ENCODE results near the gene ARRDC4. TPM values are rescaled to one million over a fixed set of nuclear protein-coding genes. Genes with fewer than 3 reads are reported as not detected.
"Not testable (repeated sequence)": the region's sequence is repeated elsewhere in the genome, so short reads cannot be mapped to it uniquely, and the experiment has no call there.

Gene ARRDC4
- total and polyA plus RNA-seq, 2 of the 8 experiments (the other 6 are each of a cell fraction or from before 2014, with no cell fraction given), result 3.5 to 3.8 TPM

DNA sequence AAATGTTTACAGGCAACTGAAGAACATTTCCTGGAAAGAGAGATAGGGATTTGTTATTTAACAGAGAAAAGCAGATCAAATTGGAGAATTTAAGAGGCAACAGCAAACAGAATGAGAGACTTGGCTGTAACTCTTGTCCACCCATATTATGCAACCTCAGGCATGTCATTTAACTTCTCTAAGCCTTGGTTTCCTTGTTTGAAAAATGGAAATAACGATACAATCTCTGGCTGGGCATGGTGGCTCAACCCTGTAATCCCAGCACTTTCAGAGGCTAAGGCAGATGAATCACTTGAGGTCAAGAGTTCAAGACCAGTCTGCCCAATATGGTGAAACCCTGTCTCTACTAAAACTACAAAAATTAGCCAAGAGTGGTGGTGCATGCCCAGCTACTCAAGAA, 23.7 kb downstream of the ARRDC4 start (continued):
- no peak for TF ChIP-seq EGR1 (IDR thresholded peaks at IDR 0.05; ENCODE audit: borderline replicate concordance, low read depth, low read length)
- TF ChIP-seq POLR2A (IDR thresholded peaks at IDR 0.05; ENCODE audit: control extremely low read depth in 1 of 2, low read depth in 2 of 2, low read length in 2 of 2), result no peak
- TF ChIP-seq RBBP5 (IDR thresholded peaks at IDR 0.05; ENCODE audit: borderline replicate concordance, low read depth, low read length), result no peak
- no peak for TF ChIP-seq SP1 (IDR thresholded peaks at IDR 0.05; ENCODE audit: low read depth, low read length)

DNA sequence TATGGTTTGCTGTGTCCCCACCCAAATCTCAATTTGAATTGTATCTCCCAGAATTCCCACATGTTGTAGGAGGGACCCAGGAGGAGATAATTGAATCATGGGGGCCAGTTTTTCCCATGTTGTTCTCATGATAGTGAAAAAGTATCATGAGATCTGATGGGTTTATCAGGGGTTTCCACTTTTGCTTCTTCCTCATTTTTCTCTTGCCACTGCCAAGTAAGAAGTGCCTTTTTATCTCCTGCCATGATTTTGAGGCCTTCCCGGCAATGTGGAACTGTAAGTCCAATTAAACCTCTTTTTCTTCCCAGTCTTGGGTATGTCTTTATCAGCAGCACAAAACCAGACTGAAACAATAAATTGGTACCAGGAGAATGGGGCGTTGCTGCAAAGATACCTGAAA, 25.5 kb downstream of the ARRDC4 start:
- POLR2A ChIA-PET (ENCODE audit: partially characterized antibody); H3K9ac ChIP-seq (replicated peaks in 1 of 4; ENCODE audit: extremely low read depth in 1 of 4, low read depth in 3 of 4, low read length in 3 of 4); H4K5ac ChIP-seq (ENCODE audit: insufficient read length, low read depth, low read length); H2BK120ac ChIP-seq (replicated peaks; ENCODE audit: low read depth, low read length); H3K79me1 ChIP-seq (ENCODE audit: low read depth, low read length); H3K56ac ChIP-seq (replicated peaks; ENCODE audit: insufficient read length, low read depth, low read length); H3K4me3 ChIP-seq (ENCODE audit: extremely low read depth in 1 of 4, insufficient read depth in 2 of 4, low read depth in 3 of 4, low read length in 4 of 4); H2BK20ac ChIP-seq (ENCODE audit: low read length); H3K36me3 ChIP-seq (ENCODE audit: control insufficient read depth in 2 of 4, insufficient read depth in 4 of 4, low read length in 3 of 4); H3K4ac ChIP-seq (replicated peaks; ENCODE audit: insufficient read length, low read depth, low read length); H4K20me1 ChIP-seq (replicated peaks in 1 of 2; ENCODE audit: control insufficient read depth in 1 of 2, insufficient read depth in 2 of 2, low read length in 2 of 2); H4K91ac ChIP-seq (replicated peaks; ENCODE audit: insufficient read length, low read length); H3K14ac ChIP-seq (ENCODE audit: insufficient read length); H3K23ac ChIP-seq (ENCODE audit: insufficient read length); H2BK12ac ChIP-seq (ENCODE audit: low read depth, low read length); H2BK5ac ChIP-seq (ENCODE audit: low read depth, low read length); H2BK15ac ChIP-seq (ENCODE audit: low read length); H3K4me2 ChIP-seq (ENCODE audit: insufficient read depth in 1 of 2, low read depth in 2 of 2, low read length in 2 of 2); H4K8ac ChIP-seq (ENCODE audit: extremely low read depth, insufficient read depth, low read length); H2AK5ac ChIP-seq (ENCODE audit: low read depth, low read length); H3K23me2 ChIP-seq (ENCODE audit: low read depth, low read length); FAIRE-seq; H3K79me2 ChIP-seq (ENCODE audit: control insufficient read depth in 1 of 2, insufficient read depth in 2 of 2, low read length in 2 of 2); H3K4me1 ChIP-seq (replicated peaks in 1 of 4; ENCODE audit: control insufficient read depth in 3 of 4, insufficient read depth in 4 of 4, low read length in 3 of 4); H3K27me3 ChIP-seq (replicated peaks in 1 of 4; ENCODE audit: control insufficient read depth in 3 of 4, extremely low read depth in 1 of 4, insufficient read depth in 3 of 4, low read length in 3 of 4); DNase-seq (ENCODE audit: low read depth in 1 of 2, low spot score in 2 of 2); H3K27ac ChIP-seq (ENCODE audit: low read depth, low read length); H2AFZ ChIP-seq (ENCODE audit: low read length); H3K18ac ChIP-seq (ENCODE audit: extremely low read depth, low read length): not testable (repeated sequence)
- H3K9me3 ChIP-seq (ENCODE audit: insufficient read depth in 2 of 2, low read depth in 1 of 2, low read length in 1 of 2), result peaks cover 16 to 18% of the 10 kb centered on the region in 2 experiments
- WGBS, 2 experiments (ENCODE audit: extremely low coverage in 1 of 2, insufficient coverage in 1 of 2, insufficient read length in 1 of 2, insufficient replicate concordance in 2 of 2, low coverage in 1 of 2, low lambda C conversion rate in 2 of 2, missing lambda C conversion rate in 1 of 2), result 83% methylated on average over 2 of the region's 2 CpGs; no CpG with 5 or more reads in 1 of the 2 experiments
- CTCF ChIA-PET (ENCODE audit: partially characterized antibody), result interaction anchor here (1.4 kb wide), 1 partner anchor 10 kb away, joined by 3 read pairs; no protein-coding TSS in a partner anchor

All from H1 (cell line).